Stomach (tissue), 9 donors: Measurements from ENCODE around the gene CD74. TPM values are rescaled to one million over a fixed set of nuclear protein-coding genes. Genes with fewer than 3 reads are reported as not detected.

ENCODE experiments used
- DNase-seq, 2 donors: peaks; one replicate each; pipeline versions ENCODE4 v3.0.0 to v3.0.0-alpha.2; 2013 to 2019
- H3K27ac ChIP-seq, 5 donors: fragments of 200-600 bp in 4 of 5; sonication (generic) in 4 of 5; one replicate each; pipeline ENCODE4 v1.5.1; 2013 to 2019; ENCODE audit warnings: mild to moderate bottlenecking in 1 of 5, moderate library complexity in 1 of 5
- H3K27me3 ChIP-seq, 3 donors: fragments of 200-600 bp; sonication (generic); one replicate each; pipeline ENCODE4 v1.5.1; 2017 to 2019; ENCODE audit warnings: mixed run types in 1 of 3
- H3K36me3 ChIP-seq, 4 donors: fragments of 200-600 bp; sonication (generic); 1 replicate in 3 of 4; 2 replicates in 1 of 4; pipeline ENCODE4 v1.5.1; 2016 to 2019
- H3K4me1 ChIP-seq, 4 donors: fragments of 200-600 bp; sonication (generic); one replicate each; pipeline ENCODE4 v1.5.1; 2016 to 2019
- H3K4me3 ChIP-seq, 4 donors: fragments of 200-600 bp; sonication (generic) in 3 of 4; one replicate each; pipeline ENCODE4 v1.5.1; 2016 to 2019; ENCODE audit warnings: mild to moderate bottlenecking in 1 of 4
- H3K9me3 ChIP-seq, 4 donors: fragments of 200-600 bp; sonication (generic); one replicate each; pipeline ENCODE4 v1.5.1; 2016 to 2019
- CTCF ChIP-seq, 7 experiments: fragments of 450-650 bp in 4 of 7; fragments of 200-600 bp in 3 of 7; sonication (generic) in 3 of 7; IDR thresholded peaks; one replicate each; pipeline ENCODE4 v1.5.1; 2016 to 2019; ENCODE audit warnings: antibody characterized with exemption in 7 of 7, control low read depth in 2 of 7, mild to moderate bottlenecking in 1 of 7
- EP300 ChIP-seq: sonication (generic); formaldehyde crosslinking; IDR thresholded peaks from one replicate; pipeline ENCODE4 v1.6.1; 2017; ENCODE audit warnings: antibody characterized with exemption
- POLR2A ChIP-seq, 4 donors: fragments of 450-650 bp; IDR thresholded peaks; one replicate each; pipeline ENCODE4 v1.6.1; 2016; ENCODE audit warnings: antibody characterized with exemption in 4 of 4, control low read depth in 2 of 4, mild to moderate bottlenecking in 1 of 4, moderate library complexity in 1 of 4
- POLR2AphosphoS5 ChIP-seq, 3 donors: sonication (generic); formaldehyde crosslinking; IDR thresholded peaks; one replicate each; pipeline ENCODE4 v1.6.1; 2016; ENCODE audit warnings: antibody characterized with exemption in 3 of 3
- WGBS, 5 donors: extraction: QIAGEN DNeasy Blood & Tissue Kit in 3 of 5; methylation state at CpG; one replicate each; pipeline versions ENCODE4 v1.1.5 to v1.1.7; 2013 to 2018; 5-methylcytosine and 5-hydroxymethylcytosine counted together
- intact Hi-C: fragments of 100-400 bp; cut with DNase I; formaldehyde crosslinking; loops from one replicate; pipeline ENCODE4 v1.15.1; 2023; ENCODE audit warnings: low total_unique reads
- polyA plus RNA-seq, 3 donors: library from polyadenylated mRNA; stranded (reverse); fragments of 200-250 nt; gene quantifications; one replicate each; pipeline ENCODE4 v1.2.3, GENCODE V29; 2013
- total RNA-seq, 5 donors: library from RNA; depleted of rRNA; stranded (reverse); fragments of >200 nt; gene quantifications; one replicate each; pipeline versions ENCODE4 v1.1.0 to v1.2.3, GENCODE V29; 2014 to 2016
- donor health status: healthy with polysubstance abuse.
- donor health status: Bipolar disorder and iron deficiency.
- donor health status: healthy.

Gene CD74
- total and polyA plus RNA-seq, 8 donors = 102 to 1,185 (median 296) TPM

GRCh38 chr5:150391986-150392385 lies 20.7 kb downstream of the CD74 start:
- intact Hi-C loops = no loop called here

GRCh38 chr5:150391064-150391834 lies 21.5 kb downstream of the CD74 start:
- intact Hi-C loops = no loop called here
- Histone ChIP-seq H3K36me3 (peaks cover 85 to 100% (median 100%) of the 10 kb centered on the region in 4 donors), H3K4me1 (no peaks in the 10 kb centered on the region), H3K27me3 (no peaks in the 10 kb centered on the region), H3K9me3 (no peaks in the 10 kb centered on the region), H3K27ac (no peak overlapping the region), H3K4me3 (no peak overlapping the region)
- TF ChIP-seq POLR2AphosphoS5 (IDR thresholded peaks at IDR 0.05) (no peak), POLR2A (IDR thresholded peaks at IDR 0.05) (no peak), CTCF (IDR thresholded peaks at IDR 0.05) (no peak), EP300 (no peak)
- WGBS, 5 donors = 83 to 95% (median 93%) methylated on average over 12 to 13 of the region's 13 CpGs
- no peak for DNase-seq

More at GRCh38 chr5:150391986-150392385, 20.7 kb downstream of the CD74 start:
- Histone ChIP-seq H3K36me3 (peaks cover 84 to 100% (median 100%) of the 10 kb centered on the region in 4 donors), H3K4me3 (no peak overlapping the region), H3K9me3 (no peaks in the 10 kb centered on the region), H3K4me1 (no peaks in the 10 kb centered on the region), H3K27ac (no peak overlapping the region), H3K27me3 (no peaks in the 10 kb centered on the region)
- TF ChIP-seq EP300 (no peak), CTCF (IDR thresholded peaks at IDR 0.05) (no peak), POLR2AphosphoS5 (IDR thresholded peaks at IDR 0.05) (no peak), POLR2A (IDR thresholded peaks at IDR 0.05) (no peak)
- no peak for DNase-seq
- WGBS, 5 donors = 93 to 100% (median 97%) methylated on average over 3 of the region's 3 CpGs

- intact Hi-C loops = no loop called here
- DNase-seq = no peak
- H3K9me3 ChIP-seq = no peaks in the 10 kb centered on the region
- WGBS, 5 donors = 85 to 88% (median 87%) methylated on average over 11 to 13 of the region's 13 CpGs
- H3K4me3 ChIP-seq = no peak overlapping the region
- peaks cover 87 to 100% (median 100%) of the 10 kb centered on the region in 4 donors for H3K36me3 ChIP-seq
- no peaks in the 10 kb centered on the region for H3K4me1 ChIP-seq
- no peak overlapping the region for H3K27ac ChIP-seq
- no peaks in the 10 kb centered on the region for H3K27me3 ChIP-seq
- TF ChIP-seq EP300 = no peak
- no peak for TF ChIP-seq POLR2A (IDR thresholded peaks at IDR 0.05)
- TF ChIP-seq CTCF (IDR thresholded peaks at IDR 0.05) = no peak
- TF ChIP-seq POLR2AphosphoS5 (IDR thresholded peaks at IDR 0.05) = no peak
These were observed 23.0 kb downstream of the CD74 start for GRCh38 chr5:150389531-150390266.

- intact Hi-C loops = no loop called here
- no peak overlapping the region for H3K27ac ChIP-seq
- no peak for DNase-seq
- 83 to 94% (median 87%) methylated on average over 15 of the region's 15 CpGs for WGBS, 5 donors
- TF ChIP-seq POLR2AphosphoS5 (IDR thresholded peaks at IDR 0.05) = no peak
- TF ChIP-seq POLR2A (IDR thresholded peaks at IDR 0.05) = no peak
- no peak for TF ChIP-seq EP300
- no peak for TF ChIP-seq CTCF (IDR thresholded peaks at IDR 0.05)
- H3K4me3 ChIP-seq = no peak overlapping the region
- no peaks in the 10 kb centered on the region for H3K4me1 ChIP-seq
- H3K9me3 ChIP-seq = no peaks in the 10 kb centered on the region
- peaks cover 92 to 100% (median 100%) of the 10 kb centered on the region in 4 donors for H3K36me3 ChIP-seq
- H3K27me3 ChIP-seq = no peaks in the 10 kb centered on the region
These were observed 26.5 kb downstream of the CD74 start for GRCh38 chr5:150386024-150386855.
